Measurements from ENCODE around the gene PRKD3.

PRKD3 gene

DNA sequence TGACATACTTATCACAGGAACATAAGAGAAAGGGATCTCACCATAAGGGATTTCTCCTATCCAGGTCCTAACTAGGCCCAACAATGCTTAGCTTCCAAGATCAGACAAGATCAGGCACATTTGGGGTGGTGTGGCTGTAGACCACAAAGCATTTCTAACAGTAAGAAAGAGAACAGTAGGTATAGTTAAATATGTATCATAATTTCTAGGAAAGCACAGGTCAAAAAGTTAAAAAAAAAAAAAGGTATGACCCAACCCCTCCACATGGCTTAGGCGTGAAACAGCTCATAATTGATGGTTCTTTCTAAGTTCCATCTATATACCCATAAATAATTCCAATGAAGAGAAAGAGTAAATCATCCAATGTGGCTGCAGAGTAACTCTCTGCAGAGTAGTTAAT is 6.9 kb downstream of the PRKD3 start:
- H3K4me3 ChIP-seq (replicated peaks; ENCODE audit: low read depth, low read length) = no peak overlapping the region
- TF ChIP-seq, protein P1, sequence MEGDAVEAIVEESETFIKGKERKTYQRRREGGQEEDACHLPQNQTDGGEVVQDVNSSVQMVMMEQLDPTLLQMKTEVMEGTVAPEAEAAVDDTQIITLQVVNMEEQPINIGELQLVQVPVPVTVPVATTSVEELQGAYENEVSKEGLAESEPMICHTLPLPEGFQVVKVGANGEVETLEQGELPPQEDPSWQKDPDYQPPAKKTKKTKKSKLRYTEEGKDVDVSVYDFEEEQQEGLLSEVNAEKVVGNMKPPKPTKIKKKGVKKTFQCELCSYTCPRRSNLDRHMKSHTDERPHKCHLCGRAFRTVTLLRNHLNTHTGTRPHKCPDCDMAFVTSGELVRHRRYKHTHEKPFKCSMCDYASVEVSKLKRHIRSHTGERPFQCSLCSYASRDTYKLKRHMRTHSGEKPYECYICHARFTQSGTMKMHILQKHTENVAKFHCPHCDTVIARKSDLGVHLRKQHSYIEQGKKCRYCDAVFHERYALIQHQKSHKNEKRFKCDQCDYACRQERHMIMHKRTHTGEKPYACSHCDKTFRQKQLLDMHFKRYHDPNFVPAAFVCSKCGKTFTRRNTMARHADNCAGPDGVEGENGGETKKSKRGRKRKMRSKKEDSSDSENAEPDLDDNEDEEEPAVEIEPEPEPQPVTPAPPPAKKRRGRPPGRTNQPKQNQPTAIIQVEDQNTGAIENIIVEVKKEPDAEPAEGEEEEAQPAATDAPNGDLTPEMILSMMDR (IDR thresholded peaks at IDR 0.05; ENCODE audit: low read length, missing control alignments) = no peak
- DNase-seq (ENCODE audit: low read depth) = no peak

DNA sequence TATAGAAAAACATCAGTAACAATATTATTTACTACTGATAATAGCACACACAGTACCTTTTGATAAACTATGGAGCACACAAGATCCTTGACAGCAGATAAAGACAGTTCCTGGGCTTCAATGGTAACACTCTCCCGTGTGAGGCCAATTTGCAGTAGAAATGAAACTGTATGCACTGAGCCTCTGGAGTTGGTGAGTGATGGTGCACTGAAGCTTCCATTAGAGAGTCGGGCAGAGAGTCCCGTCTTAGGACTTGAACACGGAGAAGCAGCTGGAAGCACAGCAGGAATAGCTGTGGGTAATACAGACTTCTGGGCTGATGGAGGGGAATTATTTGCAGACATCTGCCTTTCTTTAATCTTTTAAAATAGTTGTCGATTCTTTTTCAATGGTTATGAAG is 8.5 kb downstream of the PRKD3 start:
- H3K4me3 ChIP-seq (replicated peaks; ENCODE audit: low read depth, low read length) = no peak overlapping the region
- DNase-seq (ENCODE audit: low read depth) = no peak
- TF ChIP-seq, protein P1 (IDR thresholded peaks at IDR 0.05; ENCODE audit: low read length, missing control alignments) = no peak

DNA sequence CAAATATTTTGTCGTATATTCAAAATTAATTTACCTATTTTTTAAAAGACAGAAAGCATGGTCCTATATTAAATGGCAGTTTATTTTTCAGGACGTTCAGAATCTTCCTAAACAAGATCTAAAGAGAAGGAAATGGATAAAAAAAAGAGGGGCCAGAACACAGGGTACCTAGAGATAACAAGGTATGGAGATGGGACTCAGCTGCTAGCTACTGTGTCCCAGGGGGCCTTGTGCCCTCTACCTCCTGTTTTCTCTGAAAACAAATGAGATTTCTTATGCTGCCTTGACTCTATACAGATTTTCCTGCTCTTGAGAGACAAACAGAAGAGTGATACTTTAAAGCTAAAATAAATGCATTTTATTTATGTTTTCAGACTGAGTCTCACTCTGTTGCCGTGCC is 9.3 kb downstream of the PRKD3 start:
- H3K4me3 ChIP-seq (replicated peaks; ENCODE audit: low read depth, low read length) = no peak overlapping the region
- TF ChIP-seq, protein P1 (IDR thresholded peaks at IDR 0.05; ENCODE audit: low read length, missing control alignments) = no peak
- no peak for DNase-seq (ENCODE audit: low read depth)

DNA sequence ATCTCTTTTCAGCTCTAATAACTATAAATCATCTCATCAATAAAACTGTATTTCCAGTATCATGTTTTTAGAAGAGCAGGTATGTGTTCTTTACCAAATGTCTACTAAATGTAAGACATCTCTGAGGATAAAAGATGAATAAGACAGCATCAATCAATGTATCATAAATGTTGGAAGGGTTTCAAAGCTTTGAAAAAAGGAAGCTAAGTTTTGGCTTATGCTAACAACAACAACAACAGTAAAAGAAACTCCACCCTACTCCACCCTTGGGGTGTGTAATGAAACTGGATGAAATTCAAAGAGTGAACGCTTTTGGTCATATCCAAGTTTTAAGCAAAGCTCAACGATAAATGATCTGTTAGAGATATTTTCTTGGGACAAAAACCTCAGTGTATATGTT is 17.1 kb downstream of the PRKD3 start:
- DNase-seq (ENCODE audit: low read depth) = no peak
- TF ChIP-seq, protein P1 (IDR thresholded peaks at IDR 0.05; ENCODE audit: low read length, missing control alignments) = no peak
- H3K4me3 ChIP-seq (replicated peaks; ENCODE audit: low read depth, low read length) = no peak overlapping the region

DNA sequence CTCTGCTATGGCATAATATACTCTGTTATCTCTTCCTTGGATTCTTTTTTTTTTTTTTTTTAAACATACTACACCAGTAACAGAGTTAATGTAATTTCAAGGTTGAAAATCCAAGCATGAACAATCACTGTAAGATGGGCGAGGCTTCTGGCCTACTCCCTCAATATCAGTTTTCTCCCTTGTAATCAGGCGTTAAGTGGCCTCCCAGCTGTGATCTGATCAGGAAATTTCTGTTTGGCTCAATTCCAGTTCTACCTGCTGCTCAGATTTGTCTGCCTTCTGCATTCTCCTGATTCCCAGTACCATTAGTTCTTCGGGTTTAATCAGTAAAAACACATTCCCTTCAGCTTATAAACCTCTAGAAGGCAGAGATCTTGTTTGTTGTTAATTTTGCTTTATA is 18.6 kb downstream of the PRKD3 start:
- TF ChIP-seq, protein P1 (IDR thresholded peaks at IDR 0.05; ENCODE audit: low read length, missing control alignments) = no peak
- no peak for DNase-seq (ENCODE audit: low read depth)
- no peak overlapping the region for H3K4me3 ChIP-seq (replicated peaks; ENCODE audit: low read depth, low read length)

DNA sequence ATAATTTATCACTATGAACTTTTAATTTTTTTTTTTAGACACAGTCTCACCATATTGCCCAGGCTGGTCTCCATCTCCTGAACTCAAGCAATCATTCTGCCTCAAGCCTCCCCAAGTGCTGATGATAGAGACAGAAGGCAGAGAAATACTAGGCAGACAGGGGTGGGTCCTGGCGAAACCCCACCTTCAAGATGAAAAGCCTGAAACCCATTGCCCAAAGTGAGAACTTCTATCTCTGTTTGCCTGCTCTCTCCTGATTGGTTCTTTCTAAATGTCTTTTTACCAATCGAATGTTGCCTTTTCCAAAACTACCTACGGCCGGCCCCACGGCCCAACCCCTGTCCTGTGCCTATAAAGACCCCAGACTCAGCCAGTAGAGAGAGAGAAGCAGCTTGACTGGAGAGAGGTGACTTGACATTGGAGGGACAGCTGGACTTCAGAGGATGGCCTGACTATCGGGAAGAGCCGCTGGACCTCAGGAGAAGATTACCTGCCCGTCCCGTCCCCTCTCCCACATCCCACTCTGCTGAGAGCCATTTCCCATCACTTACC is 21.9 kb downstream of the PRKD3 start:
- TF ChIP-seq, protein P1 (IDR thresholded peaks at IDR 0.05; ENCODE audit: low read length, missing control alignments) = no peak

DNA sequence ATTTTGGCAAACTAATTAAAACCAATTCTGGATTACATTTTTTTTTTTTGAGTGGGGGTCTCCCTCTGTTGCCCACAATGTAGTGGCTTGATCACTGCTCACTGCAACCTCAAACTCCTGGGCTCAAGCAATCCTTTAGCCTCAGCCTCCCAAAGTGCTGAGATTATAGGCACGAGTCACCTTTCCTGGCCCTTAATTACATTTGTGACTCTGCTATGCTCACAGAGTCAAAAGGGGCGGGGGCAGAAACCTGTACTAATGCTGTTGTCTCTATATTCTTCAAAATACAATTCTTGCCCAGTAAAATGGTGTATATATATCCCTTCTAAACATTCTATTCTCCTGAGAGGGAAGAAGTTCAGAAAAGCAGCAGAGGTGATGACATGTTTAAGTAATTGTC is 23.2 kb downstream of the PRKD3 start:
- DNase-seq (ENCODE audit: low read depth) = no peak
- no peak overlapping the region for H3K4me3 ChIP-seq (replicated peaks; ENCODE audit: low read depth, low read length)

More for the DNA sequence above, 21.9 kb downstream of the PRKD3 start:
- H3K4me3 ChIP-seq (replicated peaks; ENCODE audit: low read depth, low read length) = no peak overlapping the region
- no peak for DNase-seq (ENCODE audit: low read depth)

More for the DNA sequence above, 23.2 kb downstream of the PRKD3 start:
- TF ChIP-seq, protein P1 (IDR thresholded peaks at IDR 0.05; ENCODE audit: low read length, missing control alignments) = no peak
